ENCODE data around the gene SARM1.

SARM1 gene

DNA sequence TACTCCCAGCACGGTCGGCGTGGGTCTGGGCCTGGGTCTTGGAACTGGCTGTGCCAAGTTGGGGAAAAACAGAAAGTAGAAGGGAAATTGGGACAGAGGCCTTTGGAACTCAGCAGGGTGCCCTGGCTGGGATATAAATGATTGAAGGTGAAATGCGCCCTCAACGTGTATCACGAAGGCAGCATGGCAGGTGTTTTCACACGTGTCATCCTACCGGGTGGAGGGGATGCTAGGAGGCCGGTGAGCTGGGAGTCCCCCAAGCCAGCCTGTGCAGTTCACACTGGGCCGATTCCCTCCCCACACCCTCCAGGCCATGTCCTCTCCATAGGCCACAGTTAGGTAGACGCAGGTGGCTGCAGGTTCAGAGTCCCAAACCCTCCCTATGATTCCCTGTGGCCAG, 30.0 kb upstream of the SARM1 start:
- no peak for DNase-seq (ENCODE audit: low spot score)

- peak; percentile 32 for DNase-seq (ENCODE audit: low spot score)
These were observed 29.2 kb upstream of the SARM1 start for GRCh38 chr17:28342313-28342712.

DNA sequence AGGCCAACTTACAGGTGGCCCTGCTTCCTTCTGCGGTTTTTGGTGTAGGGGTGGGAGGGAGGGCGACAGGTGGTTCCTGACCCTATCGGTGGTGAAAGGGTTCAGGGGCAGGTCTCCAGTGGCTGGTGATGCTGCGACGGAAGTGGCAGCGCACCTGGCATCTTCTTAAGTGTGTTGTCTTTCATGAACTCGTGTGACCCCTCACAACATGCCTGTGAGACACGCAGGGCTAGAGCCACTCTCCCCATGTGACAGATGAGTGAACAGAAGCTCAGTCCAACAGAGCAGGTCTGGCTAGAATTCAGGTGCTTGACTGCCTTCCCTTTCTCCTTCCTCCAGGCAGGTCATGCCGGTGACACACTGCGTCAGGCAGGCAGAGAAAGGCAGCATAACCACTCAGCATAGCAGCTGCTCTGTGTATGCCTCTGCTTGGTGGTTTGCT, 28.0 kb upstream of the SARM1 start:
- DNase-seq (ENCODE audit: low spot score), result no peak

DNA sequence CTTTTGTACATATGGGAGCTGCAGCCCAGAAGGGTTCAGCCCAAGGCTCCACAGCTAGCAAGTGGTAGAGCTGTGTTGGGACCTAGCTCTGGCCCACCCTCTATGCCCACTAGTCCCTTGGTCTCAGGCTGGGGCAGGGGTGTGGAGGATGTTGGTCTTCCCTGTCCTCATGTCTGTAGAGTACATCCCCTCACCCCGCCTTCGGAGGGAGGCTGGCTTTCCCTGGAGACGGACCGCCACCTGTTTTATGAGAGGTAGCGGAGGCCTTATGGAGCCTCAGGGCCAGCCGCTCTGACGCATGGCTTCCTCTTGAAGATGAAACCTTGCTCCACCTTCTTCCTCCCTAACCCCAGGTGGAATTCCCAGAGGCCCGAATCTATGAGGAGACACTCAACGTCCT, 27.5 kb upstream of the SARM1 start:
- no peak for DNase-seq (ENCODE audit: low spot score)

GRCh38 chr17:28344435-28344901, 27.0 kb upstream of the SARM1 start:
- no peak for DNase-seq (ENCODE audit: low spot score)

DNA sequence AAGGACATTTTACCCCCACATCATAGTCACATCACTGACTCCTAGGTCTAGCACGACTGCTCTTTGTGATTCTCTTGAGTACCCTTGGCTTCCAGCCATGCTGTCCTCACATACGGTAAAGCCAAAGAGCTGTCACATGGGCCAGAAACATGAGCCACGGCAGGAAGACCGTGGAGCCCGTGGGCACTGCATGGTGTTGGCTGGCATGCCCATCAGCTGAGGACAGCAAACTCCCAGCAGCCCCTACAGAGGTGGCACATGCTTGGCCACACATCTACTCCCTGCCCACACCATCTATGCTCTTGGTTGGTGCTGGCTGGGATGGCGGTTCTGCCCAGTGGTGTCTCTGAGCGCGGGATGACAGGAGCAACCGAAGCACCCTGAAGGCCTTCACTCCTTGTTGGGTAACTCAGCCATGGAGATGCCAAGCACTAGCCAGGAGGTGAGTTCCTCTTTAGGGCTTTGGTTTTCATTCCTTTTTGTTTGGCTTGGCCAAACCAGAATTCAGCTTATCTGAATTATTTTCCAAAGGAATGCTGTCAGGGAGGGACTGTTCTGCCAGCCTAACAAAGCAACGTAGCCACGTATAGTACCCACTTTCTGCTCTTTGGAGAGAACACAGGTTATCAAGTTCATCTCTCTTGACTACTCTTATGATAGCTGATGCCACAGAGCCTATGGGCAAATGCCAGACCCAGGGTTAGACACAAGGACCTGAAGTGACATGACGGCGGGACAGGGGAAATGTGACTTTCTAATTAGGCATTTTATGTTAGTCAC, 25.9 kb upstream of the SARM1 start:
- peak; percentile 34 for DNase-seq (ENCODE audit: low spot score)

DNA sequence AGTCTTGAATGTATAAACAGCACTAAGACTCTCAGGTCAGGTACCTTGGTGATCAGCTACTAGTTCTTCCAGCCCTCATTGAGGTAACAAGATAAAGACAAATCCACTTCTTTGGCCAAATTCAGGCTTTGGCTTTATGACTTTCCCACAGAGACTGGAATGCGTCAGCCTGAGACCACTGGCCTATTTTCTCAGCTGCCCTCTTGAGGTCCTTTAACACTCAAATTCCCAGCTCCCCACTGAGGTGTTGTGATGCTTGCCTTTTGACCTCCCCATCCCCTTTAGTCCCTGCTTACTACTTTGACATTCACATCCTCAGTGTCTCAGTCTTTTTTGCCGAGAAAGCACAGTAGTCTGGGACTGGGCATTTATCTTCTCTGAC, 25.3 kb upstream of the SARM1 start:
- DNase-seq (ENCODE audit: low spot score), result no peak

GRCh38 chr17:28346746-28347246, 24.7 kb upstream of the SARM1 start:
- DNase-seq (ENCODE audit: low spot score), result peak; percentile 57

- no peak for DNase-seq (ENCODE audit: low spot score)
These were observed 24.1 kb upstream of the SARM1 start for GRCh38 chr17:28347261-28347891.

GRCh38 chr17:28348979-28349378, 22.5 kb upstream of the SARM1 start:
- DNase-seq (ENCODE audit: low spot score), result no peak

DNA sequence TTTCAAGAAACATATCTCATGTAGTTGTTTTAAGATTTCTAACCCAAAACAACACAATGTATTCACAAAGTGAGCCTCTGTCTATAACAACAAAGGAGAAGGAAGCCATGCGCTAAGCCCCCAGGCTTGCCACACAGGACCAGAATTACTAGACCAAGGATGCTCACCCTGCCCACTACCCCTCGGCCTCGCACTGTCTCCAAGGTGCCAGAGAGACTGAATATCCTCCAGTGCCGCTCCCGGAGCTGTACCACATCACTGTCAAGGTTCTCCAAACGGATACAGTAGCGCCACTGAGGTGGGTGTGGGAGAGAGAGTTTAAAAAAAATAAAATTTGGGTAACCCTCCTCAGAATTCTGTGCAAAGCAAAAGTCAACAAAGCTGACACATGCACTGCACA, 21.2 kb upstream of the SARM1 start:
- no peak for DNase-seq (ENCODE audit: low spot score)

- DNase-seq (ENCODE audit: low spot score), result peak; percentile 100
These were observed 14.2 kb upstream of the SARM1 start, which contains the start of gene POLDIP2 for GRCh38 chr17:28357061-28357900. POLDIP2 (minus strand) TSS chr17:28357527; CDS start chr17:28357448, 79 bp downstream.

DNA sequence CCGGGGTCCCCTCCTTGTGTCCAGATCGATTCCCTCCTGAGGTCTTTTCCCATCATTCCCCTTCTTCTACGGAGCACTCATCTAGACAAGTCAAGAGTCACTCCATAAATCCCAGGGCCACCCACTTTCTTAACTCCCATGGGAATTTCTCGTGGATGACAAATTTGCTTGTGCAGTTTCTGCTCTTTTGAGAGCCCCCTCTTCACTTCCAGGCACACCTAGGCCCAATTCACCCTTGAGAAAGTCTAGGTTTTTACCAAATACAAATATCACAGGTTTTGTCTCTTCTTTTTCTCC, 13.6 kb upstream of the SARM1 start:
- DNase-seq (ENCODE audit: low spot score), result no peak

- DNase-seq (ENCODE audit: low spot score), result peak; percentile 77
These were observed 8.3 kb upstream of the SARM1 start for GRCh38 chr17:28363186-28363585.

DNA sequence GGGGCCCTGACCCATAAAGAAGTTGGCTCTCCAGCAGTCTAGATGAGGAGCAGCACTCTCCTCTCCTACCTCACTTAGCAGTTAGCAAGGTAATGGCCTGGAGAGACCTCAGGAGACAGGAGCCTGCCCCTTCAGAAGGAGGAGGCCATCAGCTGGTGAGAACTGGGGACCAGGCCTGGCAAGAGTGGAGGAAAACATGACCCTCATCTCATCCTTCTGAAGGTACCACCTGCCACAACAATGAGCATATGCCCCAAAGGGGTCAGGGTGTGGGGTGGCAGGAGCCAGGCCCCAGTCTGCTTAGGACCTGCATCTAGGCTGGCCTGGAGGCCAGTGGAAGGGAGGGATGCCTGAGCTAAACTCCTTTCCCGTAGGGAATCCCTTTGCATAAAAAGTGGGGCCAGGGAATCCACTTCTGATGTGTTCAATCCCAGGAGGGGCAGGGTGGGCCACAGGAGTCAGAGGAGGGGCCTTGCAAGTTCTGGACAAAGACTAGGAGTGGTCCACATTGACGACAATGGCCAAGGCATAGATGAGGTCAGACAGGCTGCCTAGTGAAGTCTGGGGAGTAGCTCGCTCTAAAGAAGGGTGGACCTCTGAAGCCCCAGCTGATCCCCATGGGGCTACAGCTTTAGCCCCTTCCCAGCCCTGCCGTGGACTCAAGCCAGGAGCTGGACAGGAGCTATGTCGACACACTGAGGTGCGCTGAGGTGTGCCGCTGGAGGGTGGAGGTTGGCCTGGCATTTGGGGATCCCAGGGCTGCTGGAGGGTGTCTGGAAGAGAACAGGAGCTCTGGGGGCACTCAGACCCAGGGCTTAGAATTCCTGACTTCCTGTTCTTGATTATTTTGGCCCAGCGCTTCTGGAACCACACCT, 7.5 kb upstream of the SARM1 start:
- no peak for DNase-seq (ENCODE audit: low spot score)

DNA sequence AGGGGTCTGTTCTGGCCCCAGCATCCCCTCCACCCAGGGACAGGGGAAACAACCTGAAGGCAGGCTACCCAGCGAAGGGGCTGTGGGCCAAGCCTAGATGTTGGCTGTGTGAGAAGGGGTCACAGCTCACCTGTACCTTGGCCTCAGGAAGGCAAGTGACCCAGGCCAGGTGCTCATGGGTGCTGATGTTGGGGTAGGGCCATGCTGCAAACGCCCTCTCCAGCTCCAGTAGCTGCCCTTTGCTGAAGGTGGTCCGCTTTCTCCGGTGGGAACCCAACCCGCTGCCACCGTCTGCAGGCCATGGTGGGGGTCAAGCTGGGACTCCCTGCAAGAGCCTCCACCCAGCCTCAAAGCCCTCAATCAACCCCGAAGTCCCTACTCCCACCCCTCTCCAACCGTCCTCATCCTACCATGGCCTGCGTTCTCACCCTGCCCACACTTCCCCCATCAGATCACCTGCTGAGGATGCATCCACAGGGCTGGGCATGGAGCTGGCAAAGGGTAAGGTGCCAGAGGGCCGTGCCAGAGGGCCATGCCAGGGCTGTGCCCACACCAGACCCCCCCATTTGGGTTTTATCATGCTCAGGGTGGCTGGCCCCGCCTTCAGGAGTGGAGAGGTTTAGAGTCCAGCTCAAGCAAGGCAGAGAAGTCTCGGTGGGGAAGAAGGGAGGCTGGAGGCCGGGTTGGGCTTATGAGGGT, 6.7 kb upstream of the SARM1 start, which contains the start of gene SEBOX:
TSS of gene SEBOX (minus strand) at position 535 of the 699 bp plus-strand sequence. CDS start at position 487, 48 bp downstream.
- DNase-seq (ENCODE audit: low spot score), result peak; percentile 22

- DNase-seq (ENCODE audit: low spot score), result peak; percentile 30
These were observed 6.0 kb upstream of the SARM1 start for GRCh38 chr17:28365487-28365886.

DNA sequence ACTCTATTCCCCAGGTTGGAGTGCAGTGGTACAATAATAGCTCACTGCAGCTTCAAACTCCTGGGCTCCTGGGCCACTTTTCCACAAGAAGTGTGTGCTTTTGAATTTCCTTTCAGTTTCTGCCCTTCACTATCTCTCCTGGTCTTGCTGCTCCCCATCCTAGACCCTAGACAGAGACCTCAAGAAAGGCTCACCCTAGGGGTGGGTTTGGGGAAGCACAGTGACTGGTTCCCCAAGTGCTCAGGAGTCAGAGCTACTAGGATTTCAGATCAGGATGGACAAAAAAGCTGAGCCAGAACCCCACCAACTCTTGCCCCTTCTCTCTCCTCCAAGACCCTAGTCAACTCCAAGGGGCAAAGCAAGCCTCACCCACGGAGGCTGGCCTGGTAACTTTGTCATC, 4.9 kb upstream of the SARM1 start:
- DNase-seq (ENCODE audit: low spot score), result no peak

GRCh38 chr17:28367641-28368305, 3.7 kb upstream of the SARM1 start:
- peak; percentile 21 for DNase-seq (ENCODE audit: low spot score)

DNA sequence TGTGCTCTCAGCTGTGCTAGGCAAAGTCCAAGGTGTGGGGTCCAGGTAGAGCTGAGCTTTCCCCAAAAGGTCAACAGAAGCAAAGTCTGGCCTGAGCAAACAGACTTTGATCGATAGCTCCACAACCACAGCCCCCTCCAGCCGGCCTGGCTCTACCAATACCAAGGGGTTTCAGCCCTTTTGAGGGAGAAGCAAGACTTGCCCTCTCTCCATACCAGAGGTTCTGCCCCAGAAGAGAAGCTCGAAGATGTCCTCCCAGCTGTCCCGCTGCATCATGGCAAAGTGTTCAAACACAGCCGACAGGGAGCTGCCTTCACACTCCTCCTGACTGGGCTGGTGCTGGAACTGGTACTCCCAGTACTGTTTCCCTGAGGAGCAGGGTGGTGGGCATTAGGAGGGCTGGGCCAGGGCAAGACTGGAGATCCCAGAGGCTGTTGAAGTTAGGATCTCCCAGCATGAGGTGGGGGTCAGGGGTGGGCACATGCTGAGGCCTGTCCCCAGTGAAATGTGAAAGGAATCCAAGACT, 3.1 kb upstream of the SARM1 start:
- DNase-seq (ENCODE audit: low spot score), result no peak
